ENCODE results near the gene ENKUR.

Gene ENKUR

GRCh38 chr10:25015828-25016375 lies at the start of gene ENKUR:
ENKUR (minus strand) TSS chr10:25016158; CDS start chr10:25015936, 222 bp downstream.
- no peak for DNase-seq (ENCODE audit: low spot score)

GRCh38 chr10:25064401-25064800 lies 48.4 kb upstream of the ENKUR start:
- no peak for DNase-seq (ENCODE audit: low spot score)

GRCh38 chr10:25063644-25064043 lies 47.7 kb upstream of the ENKUR start:
- DNase-seq (ENCODE audit: low spot score), result no peak

- no peak for DNase-seq (ENCODE audit: low spot score)
These were observed 47.2 kb upstream of the ENKUR start for GRCh38 chr10:25063157-25063556.

GRCh38 chr10:25061711-25062449 lies 45.9 kb upstream of the ENKUR start:
- no peak for DNase-seq (ENCODE audit: low spot score)

GRCh38 chr10:25061125-25061524 lies 45.2 kb upstream of the ENKUR start:
- no peak for DNase-seq (ENCODE audit: low spot score)

GRCh38 chr10:25059990-25060389 lies 44.0 kb upstream of the ENKUR start:
- no peak for DNase-seq (ENCODE audit: low spot score)

GRCh38 chr10:25057886-25058285 lies 41.9 kb upstream of the ENKUR start:
- DNase-seq (ENCODE audit: low spot score), result no peak

- no peak for DNase-seq (ENCODE audit: low spot score)
These were observed 40.8 kb upstream of the ENKUR start for GRCh38 chr10:25056726-25057125.

- no peak for DNase-seq (ENCODE audit: low spot score)
These were observed 36.1 kb upstream of the ENKUR start for GRCh38 chr10:25052012-25052411.

- no peak for DNase-seq (ENCODE audit: low spot score)
These were observed 34.4 kb upstream of the ENKUR start for GRCh38 chr10:25050402-25050801.

- no peak for DNase-seq (ENCODE audit: low spot score)
These were observed 34.0 kb upstream of the ENKUR start for GRCh38 chr10:25049966-25050365.

- DNase-seq (ENCODE audit: low spot score), result no peak
These were observed 32.5 kb upstream of the ENKUR start for GRCh38 chr10:25048450-25048849.

GRCh38 chr10:25047591-25048301 lies 31.8 kb upstream of the ENKUR start:
- DNase-seq (ENCODE audit: low spot score), result no peak

GRCh38 chr10:25047088-25047487 lies 31.1 kb upstream of the ENKUR start:
- no peak for DNase-seq (ENCODE audit: low spot score)

GRCh38 chr10:25046641-25047040 lies 30.7 kb upstream of the ENKUR start:
- DNase-seq (ENCODE audit: low spot score), result no peak

- DNase-seq (ENCODE audit: low spot score), result no peak
These were observed 23.6 kb upstream of the ENKUR start for GRCh38 chr10:25039531-25039930.

- no peak for DNase-seq (ENCODE audit: low spot score)
These were observed 22.4 kb upstream of the ENKUR start for GRCh38 chr10:25038325-25038724.

GRCh38 chr10:25036381-25036780 lies 20.4 kb upstream of the ENKUR start:
- no peak for DNase-seq (ENCODE audit: low spot score)

- no peak for DNase-seq (ENCODE audit: low spot score)
These were observed 13.6 kb upstream of the ENKUR start for GRCh38 chr10:25029519-25029918.

- no peak for DNase-seq (ENCODE audit: low spot score)
These were observed 12.8 kb upstream of the ENKUR start for GRCh38 chr10:25028711-25029110.

- DNase-seq (ENCODE audit: low spot score), result no peak
These were observed 10.5 kb upstream of the ENKUR start for GRCh38 chr10:25026463-25026862.

GRCh38 chr10:25024528-25024927 lies 8.6 kb upstream of the ENKUR start:
- DNase-seq (ENCODE audit: low spot score), result no peak
